Activated naive CD8-positive, alpha-beta T cell treated with anti-CD3 and anti-CD28 coated beads for 36 hours (primary cell): ENCODE data around the gene ZSWIM6. TPM values are rescaled to one million over a fixed set of nuclear protein-coding genes. Genes with fewer than 3 reads are reported as not detected.
"Not testable (repeated sequence)": the region's sequence is repeated elsewhere in the genome, so short reads cannot be mapped to it uniquely, and the experiment has no call there.

Experiments
- DNase-seq: peaks from one replicate; pipeline ENCODE4 v3.0.0; 2021
- H3K27ac Mint-ChIP-seq: one replicate; pipeline ENCODE4 v1.8.0; 2022; ENCODE audit warnings: mild to moderate bottlenecking, moderate library complexity, mixed read lengths
- H3K27me3 Mint-ChIP-seq: one replicate; pipeline ENCODE4 v1.8.0; 2022; ENCODE audit warnings: mild to moderate bottlenecking, mixed read lengths
- H3K36me3 Mint-ChIP-seq: one replicate; pipeline ENCODE4 v1.8.0; 2021; ENCODE audit warnings: mild to moderate bottlenecking, mixed read lengths
- H3K4me1 Mint-ChIP-seq: one replicate; pipeline ENCODE4 v1.8.0; 2021; ENCODE audit warnings: mixed read lengths
- H3K4me3 Mint-ChIP-seq: one replicate; pipeline ENCODE4 v1.8.0; 2022; ENCODE audit warnings: mild to moderate bottlenecking, moderate library complexity, mixed read lengths
- H3K9me3 Mint-ChIP-seq: one replicate; pipeline ENCODE4 v1.8.0; 2022; ENCODE audit warnings: mixed read lengths
- total RNA-seq, 2 experiments: library from RNA; stranded (reverse); gene quantifications; one replicate each; pipeline ENCODE4 v1.2.3, GENCODE V29; 2021

ZSWIM6 gene
- total RNA-seq, 2 experiments from 2014 or later: 3.0 to 3.2 TPM

DNA sequence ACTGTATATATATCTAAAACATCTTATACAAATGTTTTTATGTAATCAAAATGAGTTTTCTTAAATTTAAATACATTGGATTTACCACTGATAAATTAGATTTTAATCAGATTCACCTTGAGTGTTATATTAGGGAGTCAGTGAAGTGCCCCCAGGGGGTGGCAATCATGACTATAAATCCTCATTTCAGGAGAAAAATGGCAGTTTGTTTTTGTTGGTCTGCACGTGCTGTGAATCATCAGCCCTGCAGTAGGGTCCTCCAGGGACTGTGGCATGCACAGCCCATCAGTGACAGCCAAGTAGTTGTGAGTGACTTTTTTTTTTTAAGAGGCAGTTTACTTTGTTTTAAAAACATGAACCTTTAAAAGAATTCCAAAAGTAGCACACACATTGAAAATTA is 65.2 kb downstream of the ZSWIM6 start:
- Mint-ChIP-seq H3K27ac (no peak overlapping the region), H3K36me3 (peaks cover 4% of the 10 kb centered on the region), H3K9me3 (peaks cover 1% of the 10 kb centered on the region), H3K4me1 (peaks cover 21% of the 10 kb centered on the region), H3K27me3 (no peaks in the 10 kb centered on the region), H3K4me3 (no peak overlapping the region)
- no peak for DNase-seq

DNA sequence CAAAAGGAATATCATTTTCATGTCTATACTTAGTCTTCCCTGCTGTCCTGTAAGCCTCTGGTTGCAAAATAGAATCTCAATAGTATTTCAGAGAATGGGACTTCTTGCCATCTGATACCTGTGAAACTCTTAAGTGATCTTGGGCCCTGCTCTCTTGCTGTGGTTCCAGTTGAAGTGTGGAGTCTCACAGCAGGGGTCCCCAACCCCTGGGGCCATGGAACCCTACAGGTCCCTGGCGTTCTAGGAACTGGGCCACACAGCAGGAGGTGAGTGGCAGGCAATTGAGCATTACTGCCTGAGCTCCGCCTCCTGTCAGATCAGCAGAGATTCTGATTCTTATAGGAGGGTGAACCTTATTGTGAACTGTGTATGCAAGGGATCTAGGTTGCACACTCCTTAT is 65.9 kb downstream of the ZSWIM6 start:
- Mint-ChIP-seq H3K27me3 (no peaks in the 10 kb centered on the region), H3K4me3 (no peak overlapping the region), H3K36me3 (peaks cover 4% of the 10 kb centered on the region), H3K9me3 (peaks cover 1% of the 10 kb centered on the region), H3K4me1 (peaks cover 25% of the 10 kb centered on the region), H3K27ac (no peak overlapping the region)
- DNase-seq: no peak

DNA sequence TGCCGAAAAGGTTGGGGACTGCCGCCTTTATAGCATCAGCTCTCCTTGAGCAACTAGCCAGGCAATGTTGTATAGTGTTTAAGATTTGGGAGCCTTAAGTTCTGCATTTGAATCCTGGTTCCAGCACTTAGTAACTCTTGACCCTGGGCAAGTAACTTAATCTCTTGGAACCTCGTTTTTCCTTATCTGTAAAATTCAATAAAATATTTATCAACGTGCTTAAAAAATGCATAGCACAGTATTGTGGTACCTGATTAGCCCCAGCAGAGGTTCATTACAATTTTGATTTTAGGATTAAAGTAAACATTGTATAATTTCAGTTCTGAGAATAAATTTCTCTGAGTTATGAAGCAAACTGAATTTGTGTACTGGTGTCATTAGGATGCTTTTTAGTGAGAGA is 66.4 kb downstream of the ZSWIM6 start:
- Mint-ChIP-seq H3K27ac (no peak overlapping the region), H3K9me3 (peaks cover 1% of the 10 kb centered on the region), H3K4me3 (no peak overlapping the region), H3K4me1 (peaks cover 26% of the 10 kb centered on the region), H3K27me3 (no peaks in the 10 kb centered on the region), H3K36me3 (peaks cover 4% of the 10 kb centered on the region)
- DNase-seq: no peak

DNA sequence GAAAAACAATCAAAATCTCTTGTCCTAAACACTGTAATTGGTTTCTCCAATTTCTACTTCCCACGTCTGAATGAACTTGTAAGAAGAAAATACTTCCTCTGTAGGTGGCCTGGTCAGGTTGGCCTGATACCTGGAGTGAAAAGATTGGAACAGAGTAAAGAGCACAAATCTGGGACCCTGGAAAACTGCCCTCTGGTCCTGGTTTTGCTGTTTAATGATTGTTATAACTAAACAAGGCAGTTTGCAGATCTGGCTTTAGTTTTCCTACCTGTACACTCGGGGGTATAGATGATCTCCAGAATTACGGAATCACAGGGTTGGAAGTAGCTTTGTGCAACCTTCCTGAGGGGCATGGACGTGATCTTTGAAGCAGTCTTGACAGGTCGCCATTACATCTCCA is 67.6 kb downstream of the ZSWIM6 start:
- no peak overlapping the region for H3K27ac Mint-ChIP-seq
- H3K36me3 Mint-ChIP-seq: peaks cover 2% of the 10 kb centered on the region
- no peak overlapping the region for H3K4me3 Mint-ChIP-seq
- peaks cover 22% of the 10 kb centered on the region for H3K4me1 Mint-ChIP-seq
- H3K27me3 Mint-ChIP-seq: no peaks in the 10 kb centered on the region
- H3K9me3 Mint-ChIP-seq: peaks cover 1% of the 10 kb centered on the region
- DNase-seq: no peak

DNA sequence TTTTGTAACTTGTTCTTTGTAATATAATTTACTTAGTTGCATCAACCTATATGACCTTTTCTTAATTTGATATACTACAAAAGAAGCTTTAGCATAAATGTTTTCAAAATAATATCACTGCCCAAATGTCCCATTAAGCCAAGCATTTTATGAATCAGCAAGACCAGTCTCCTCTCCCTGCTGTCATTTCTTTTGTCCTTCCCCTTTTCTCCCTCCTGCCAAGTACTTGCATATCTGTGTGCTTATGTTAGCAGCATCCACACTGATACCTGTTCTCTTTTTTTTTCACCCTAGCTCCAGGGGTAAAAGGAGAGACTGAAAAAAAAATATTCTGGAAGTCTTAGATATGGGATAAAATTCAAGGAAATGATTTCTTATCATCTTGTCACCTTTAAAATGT is 69.7 kb downstream of the ZSWIM6 start:
- H3K4me3 Mint-ChIP-seq: no peak overlapping the region
- peaks cover 26% of the 10 kb centered on the region for H3K4me1 Mint-ChIP-seq
- no peak for DNase-seq
- H3K9me3 Mint-ChIP-seq: no peaks in the 10 kb centered on the region
- no peaks in the 10 kb centered on the region for H3K27me3 Mint-ChIP-seq
- H3K27ac Mint-ChIP-seq: no peak overlapping the region
- no peaks in the 10 kb centered on the region for H3K36me3 Mint-ChIP-seq

DNA sequence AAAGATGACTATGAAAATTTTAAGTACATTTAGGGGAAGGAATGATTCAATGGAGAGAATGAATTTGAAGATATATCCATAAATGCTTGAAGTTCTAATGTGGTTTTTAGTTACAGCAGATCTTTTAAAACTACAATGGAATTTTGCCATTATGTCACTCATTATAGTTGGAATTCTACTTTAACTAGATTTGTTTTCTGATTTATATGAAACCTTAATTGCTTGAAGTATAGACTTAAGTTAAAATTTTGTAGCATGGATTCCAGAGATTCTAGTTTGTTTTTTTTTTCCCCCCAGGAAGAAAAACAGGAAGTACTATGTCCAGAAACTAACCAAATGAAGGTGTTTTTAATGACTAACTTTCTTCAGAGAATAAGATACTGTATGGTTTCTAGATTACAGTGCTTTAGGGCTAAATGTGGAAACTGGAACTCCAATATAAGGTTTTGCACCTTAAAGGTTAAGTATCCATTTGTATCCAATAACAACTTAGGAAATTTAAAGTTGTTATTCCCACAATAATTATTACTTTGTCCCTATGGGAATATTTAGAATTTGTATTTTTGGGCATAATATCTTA is 70.3 kb downstream of the ZSWIM6 start:
- Mint-ChIP-seq H3K4me3 (no peak overlapping the region), H3K27ac (no peak overlapping the region), H3K9me3 (no peaks in the 10 kb centered on the region), H3K27me3 (no peaks in the 10 kb centered on the region), H3K4me1 (peaks cover 26% of the 10 kb centered on the region), H3K36me3 (no peaks in the 10 kb centered on the region)
- no peak for DNase-seq

DNA sequence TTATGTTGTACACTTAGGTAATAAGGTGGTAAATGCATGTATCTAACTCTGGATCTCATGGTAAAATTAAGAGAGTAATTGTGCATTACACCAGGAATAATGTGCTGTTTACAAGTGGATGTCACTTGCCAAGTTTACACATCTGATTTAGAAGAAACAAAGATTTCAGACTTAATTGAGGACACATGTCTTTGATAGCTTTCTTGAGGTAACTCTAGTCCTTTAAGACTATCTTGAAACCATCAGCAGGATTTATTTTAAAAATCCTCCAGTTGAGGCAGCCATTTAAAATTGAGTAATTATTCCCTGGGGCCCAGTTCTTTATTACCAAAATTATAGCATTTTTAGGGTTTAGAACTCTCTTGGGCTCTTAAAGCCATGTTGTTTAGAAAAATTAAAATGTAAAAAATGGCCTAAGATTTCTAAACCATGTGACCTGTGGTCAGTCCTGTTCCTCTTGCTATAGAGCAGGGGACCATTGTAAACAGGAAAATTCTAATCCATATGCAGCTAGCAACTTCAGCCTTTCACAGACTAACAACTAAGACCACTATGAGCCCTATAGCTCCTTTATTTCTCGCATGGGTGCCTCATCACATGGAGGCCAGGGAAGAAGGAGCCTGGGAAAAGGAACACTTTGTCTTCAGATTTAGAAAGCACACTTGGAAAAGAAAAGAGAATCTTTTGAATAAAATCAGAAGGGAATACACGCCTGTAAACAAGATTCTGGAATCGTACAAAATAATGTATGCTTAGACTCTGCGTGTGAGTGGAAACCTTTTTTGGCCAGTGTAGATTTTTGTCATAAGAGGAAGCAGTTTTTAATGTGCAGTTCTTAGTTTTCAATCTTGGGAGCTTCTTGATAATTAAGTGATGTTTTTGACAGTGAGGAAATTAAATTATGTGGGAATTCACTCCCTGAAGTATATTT is 71.2 kb downstream of the ZSWIM6 start:
- Mint-ChIP-seq H3K4me1 (peaks cover 32% of the 10 kb centered on the region), H3K4me3 (no peak overlapping the region)

DNA sequence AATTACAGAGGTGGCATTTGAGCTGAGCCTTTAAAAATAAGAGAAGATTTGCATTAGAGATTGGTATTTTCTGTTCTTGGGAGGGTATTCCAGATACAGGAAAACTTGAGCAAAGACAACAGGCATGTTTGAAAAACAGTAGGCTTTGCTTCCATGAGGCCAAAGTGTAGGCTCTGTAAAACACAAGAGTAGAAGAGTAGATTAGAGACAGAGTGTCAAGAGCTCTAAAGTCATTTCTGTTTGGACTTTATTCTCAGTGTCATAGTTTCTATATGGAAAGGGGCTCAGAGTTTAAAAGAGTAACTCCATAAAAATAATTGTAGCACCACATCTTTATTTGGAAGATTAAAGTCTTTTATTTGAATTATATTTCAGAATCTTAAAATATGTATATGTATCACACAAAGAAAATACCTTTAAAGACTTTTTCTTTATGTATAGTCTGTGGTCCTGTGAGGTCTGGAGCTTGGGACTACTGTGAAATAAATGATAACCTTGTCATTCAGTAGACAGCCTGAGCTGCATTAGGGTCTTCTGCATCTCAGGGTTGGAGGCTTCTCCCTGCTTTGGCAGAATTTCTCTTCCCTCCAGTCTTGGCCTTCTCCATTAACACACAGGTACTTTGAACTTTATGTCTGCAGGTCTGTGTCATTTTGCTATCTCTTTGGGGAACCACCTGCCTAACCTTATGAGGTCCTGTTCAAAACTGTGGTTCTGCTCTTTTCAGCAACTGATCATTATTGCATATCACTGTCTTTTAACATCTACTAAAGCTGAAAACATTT is 73.6 kb downstream of the ZSWIM6 start:
- no peak for DNase-seq

More for the DNA sequence above, 71.2 kb downstream of the ZSWIM6 start:
- H3K9me3 Mint-ChIP-seq: no peaks in the 10 kb centered on the region
- no peaks in the 10 kb centered on the region for H3K36me3 Mint-ChIP-seq
- H3K27ac Mint-ChIP-seq: no peak overlapping the region
- H3K27me3 Mint-ChIP-seq: peaks cover 3% of the 10 kb centered on the region
- no peak for DNase-seq

DNA sequence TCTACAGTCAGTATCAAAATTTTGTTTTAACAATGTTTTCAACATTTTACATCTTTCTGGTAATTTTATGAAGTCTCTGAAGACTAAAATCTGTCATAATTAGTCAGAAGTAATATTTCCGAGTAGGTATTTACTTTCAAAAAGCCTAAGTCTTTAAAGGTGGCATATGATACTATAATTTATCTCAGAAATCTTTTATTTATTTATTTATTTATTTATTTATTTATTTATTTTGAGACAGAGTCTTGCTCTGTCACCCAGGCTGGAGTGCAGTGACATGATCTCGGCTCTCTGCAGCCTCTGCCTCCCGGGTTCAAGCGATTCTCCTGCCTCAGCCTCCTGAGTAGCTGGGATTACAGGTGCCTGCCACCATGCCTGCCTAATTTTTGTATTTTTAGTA is 74.4 kb downstream of the ZSWIM6 start:
- H3K27me3 Mint-ChIP-seq, H3K36me3 Mint-ChIP-seq, H3K9me3 Mint-ChIP-seq, H3K27ac Mint-ChIP-seq, H3K4me3 Mint-ChIP-seq, DNase-seq: not testable (repeated sequence)
- H3K4me1 Mint-ChIP-seq: peaks cover 40% of the 10 kb centered on the region

More for the DNA sequence above, 73.6 kb downstream of the ZSWIM6 start:
- no peak overlapping the region for H3K4me3 Mint-ChIP-seq
- H3K4me1 Mint-ChIP-seq: peaks cover 45% of the 10 kb centered on the region
- H3K27ac Mint-ChIP-seq: no peak overlapping the region
- H3K27me3 Mint-ChIP-seq: peaks cover 3% of the 10 kb centered on the region
- no peaks in the 10 kb centered on the region for H3K9me3 Mint-ChIP-seq
- H3K36me3 Mint-ChIP-seq: no peaks in the 10 kb centered on the region

DNA sequence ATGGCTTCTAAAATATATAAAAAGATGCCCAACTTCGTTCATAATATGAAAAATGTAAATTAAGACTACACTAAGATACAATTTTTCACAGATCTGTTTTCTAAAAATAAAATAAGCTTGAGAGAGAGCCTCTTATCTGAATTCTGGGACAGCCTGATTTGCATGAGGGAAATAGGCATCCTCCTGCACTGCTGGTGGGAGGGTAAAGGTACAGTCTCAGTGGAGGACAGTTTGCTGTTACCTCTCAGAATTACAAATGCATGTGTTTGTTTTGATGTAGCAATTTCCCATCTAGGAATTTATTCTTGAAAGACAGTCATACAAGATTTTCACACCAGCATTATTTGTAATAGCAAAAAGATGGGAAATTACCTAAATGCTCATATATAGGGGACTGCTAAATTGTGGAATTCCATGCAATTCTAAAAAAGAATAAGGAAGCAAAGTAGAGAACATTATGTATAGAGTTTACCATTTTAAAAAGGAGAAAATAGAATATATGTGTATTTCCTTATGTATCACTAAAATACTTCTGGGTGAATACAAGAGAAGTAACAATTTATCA is 75.7 kb downstream of the ZSWIM6 start:
- Mint-ChIP-seq H3K4me1 (peaks cover 34% of the 10 kb centered on the region), H3K36me3 (no peaks in the 10 kb centered on the region), H3K27me3 (peaks cover 3% of the 10 kb centered on the region), H3K9me3 (no peaks in the 10 kb centered on the region), H3K27ac (no peak overlapping the region), H3K4me3 (peak overlapping the region; percentile 73)
- no peak for DNase-seq

DNA sequence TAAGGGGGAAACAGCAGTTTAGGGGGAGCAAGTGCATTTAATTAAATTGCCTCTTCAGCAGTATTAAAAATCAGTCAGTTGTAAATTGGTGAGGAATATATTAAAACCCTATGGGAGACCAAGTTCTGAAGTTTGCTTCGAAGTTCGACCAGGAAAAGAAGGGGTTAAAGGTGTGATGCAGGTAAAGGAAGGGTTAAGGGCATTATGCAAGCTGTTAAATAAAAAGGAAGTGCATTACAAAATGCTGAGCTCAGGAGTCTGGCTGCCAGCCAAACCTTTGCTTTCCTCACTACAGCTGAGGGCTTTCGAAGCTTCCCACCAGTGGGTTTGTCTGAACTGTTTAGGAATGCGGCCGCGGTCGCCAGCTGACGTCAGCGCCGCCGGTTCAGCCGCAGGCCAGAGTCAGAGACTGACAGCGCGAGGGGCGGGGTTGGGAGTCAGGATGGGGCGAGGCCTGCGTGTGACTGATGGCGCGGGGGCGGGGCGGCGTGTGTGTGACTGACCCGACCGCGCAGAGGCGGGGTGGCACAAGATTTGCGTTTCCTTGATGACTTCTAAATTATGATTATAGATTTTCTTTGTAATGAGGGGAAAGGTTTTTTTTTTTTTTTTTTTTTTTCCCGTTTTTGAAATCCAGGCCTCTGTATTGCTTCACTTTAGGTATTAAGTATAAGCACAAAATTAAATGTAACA is 76.6 kb downstream of the ZSWIM6 start:
- Mint-ChIP-seq H3K36me3 (no peaks in the 10 kb centered on the region), H3K27ac (peak overlapping the region; percentile 76), H3K4me3 (peak overlapping the region; percentile 73), H3K9me3 (no peaks in the 10 kb centered on the region), H3K4me1 (peaks cover 31% of the 10 kb centered on the region), H3K27me3 (peaks cover 3% of the 10 kb centered on the region)
- peak; percentile 96 for DNase-seq

DNA sequence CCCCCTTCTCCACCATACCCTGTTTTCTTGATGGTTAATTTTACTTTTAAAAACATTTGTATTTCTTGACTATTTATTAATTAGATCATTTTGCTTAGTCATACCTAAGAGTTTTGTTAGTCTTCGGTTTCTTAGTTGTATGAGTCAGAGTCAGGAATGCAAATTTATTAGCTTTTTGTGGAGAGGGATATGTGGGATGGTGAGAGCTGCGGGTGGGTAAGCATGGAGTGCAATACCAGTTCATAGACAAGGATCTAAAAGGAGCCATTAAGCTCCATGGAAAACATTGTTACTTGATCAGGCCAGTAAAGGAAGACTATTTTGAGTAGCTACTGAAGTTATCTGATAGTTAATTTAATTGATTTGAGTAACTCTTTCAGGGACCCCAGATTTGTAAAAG is 77.5 kb downstream of the ZSWIM6 start:
- Mint-ChIP-seq H3K4me1 (peaks cover 31% of the 10 kb centered on the region), H3K27me3 (peaks cover 3% of the 10 kb centered on the region), H3K36me3 (no peaks in the 10 kb centered on the region), H3K27ac (no peak overlapping the region), H3K9me3 (no peaks in the 10 kb centered on the region), H3K4me3 (no peak overlapping the region)
- DNase-seq: no peak

DNA sequence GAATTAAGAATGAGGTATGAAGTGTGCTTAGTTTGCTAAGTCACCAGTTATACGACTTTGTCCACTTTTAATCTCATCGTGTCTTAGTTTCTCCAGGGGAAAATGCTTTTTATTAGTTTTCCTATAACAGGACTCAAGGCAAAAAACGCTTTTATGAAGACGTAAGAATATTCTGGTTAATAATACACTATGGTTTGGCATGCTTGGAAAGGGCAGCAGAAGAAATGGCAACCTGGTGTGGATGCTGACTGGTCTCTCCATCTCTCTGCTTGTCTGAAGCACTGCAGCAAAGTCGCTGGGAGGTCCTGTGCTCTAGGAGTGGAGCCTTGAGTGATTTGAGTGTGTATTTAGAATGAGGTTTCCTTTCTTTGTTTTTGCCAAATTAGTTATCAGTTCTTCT is 78.8 kb downstream of the ZSWIM6 start:
- H3K4me1 Mint-ChIP-seq: peaks cover 37% of the 10 kb centered on the region
- H3K9me3 Mint-ChIP-seq: no peaks in the 10 kb centered on the region
- H3K27ac Mint-ChIP-seq: no peak overlapping the region
- H3K27me3 Mint-ChIP-seq: peaks cover 3% of the 10 kb centered on the region
- no peak for DNase-seq
- H3K36me3 Mint-ChIP-seq: no peaks in the 10 kb centered on the region
- H3K4me3 Mint-ChIP-seq: no peak overlapping the region

DNA sequence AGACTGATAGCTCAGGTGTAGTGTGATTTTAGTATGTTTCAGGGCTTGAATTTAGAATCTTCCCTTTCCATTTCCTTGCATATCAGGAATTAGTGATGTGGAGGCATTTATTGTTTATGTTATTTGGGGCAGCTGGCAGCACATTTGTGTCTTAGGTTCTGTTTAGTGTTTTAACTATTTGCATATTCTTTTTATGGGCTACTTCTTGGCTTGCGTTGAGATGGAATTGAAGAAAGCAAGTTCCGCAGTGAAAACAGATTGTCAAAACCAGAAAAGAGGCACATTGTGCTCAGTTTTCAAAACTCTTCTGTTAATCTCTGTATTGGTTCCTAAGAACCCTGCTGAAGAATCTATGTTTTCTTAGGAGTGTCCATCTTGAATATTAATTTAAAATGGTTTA is 80.3 kb downstream of the ZSWIM6 start:
- peaks cover 44% of the 10 kb centered on the region for H3K4me1 Mint-ChIP-seq
- no peaks in the 10 kb centered on the region for H3K36me3 Mint-ChIP-seq
- no peaks in the 10 kb centered on the region for H3K9me3 Mint-ChIP-seq
- peaks cover 3% of the 10 kb centered on the region for H3K27me3 Mint-ChIP-seq
- no peak overlapping the region for H3K4me3 Mint-ChIP-seq
- no peak overlapping the region for H3K27ac Mint-ChIP-seq
- no peak for DNase-seq
